ENCODE data around the gene TBC1D22A.

GRCh38 chr22:46810856-46811786, 48.7 kb downstream of the TBC1D22A start:
- TF ChIP-seq EZH2 (IDR thresholded peaks at IDR 0.05) (no peak), CTCF (IDR thresholded peaks at IDR 0.05) (no peak)

Measured in neural progenitor cell (in vitro differentiated cells).